Endothelial cell of umbilical vein (primary cell): ENCODE data around the gene CCDC91. TPM values are rescaled to one million over a fixed set of nuclear protein-coding genes. Genes with fewer than 3 reads are reported as not detected.

Experiments used
- BruUV-seq: library from RNA; stranded (reverse); fragments of 400-500 nt; replicated peaks from 2 replicates; lab custom pipeline; 2021; lab: Mats Ljungman, UMichigan
- CTCF ChIA-PET: fragments of 300-600, 350-600 bp; sonication (Branson Sonifier 250); formaldehyde crosslinking; loops from one replicate; lab custom pipeline; 2021; ENCODE audit warnings: antibody characterized with exemption, inconsistent platforms; lab: Charles Lee
- POLR2A ChIA-PET: fragments of 300-600, 350-600 bp; sonication (Branson Sonifier 250); formaldehyde crosslinking; loops from one replicate; lab custom pipeline; 2021; ENCODE audit warnings: antibody characterized with exemption, inconsistent platforms; lab: Charles Lee
- DNase-seq: peaks from one replicate; pipeline ENCODE4 v3.0.0-alpha.2; 2011; ENCODE audit warnings: low read depth, low spot score
- FAIRE-seq: peaks from 2 replicates; lab custom pipeline; 2011; peaks lifted over from hg19 to GRCh38; lab: Jason Lieb, UNC
- H2AFZ ChIP-seq: 2 replicates; pipeline ENCODE4 v1.6.0; 2012; ENCODE audit warnings: low read depth, low read length, control low read depth, inconsistent platforms
- H3K27ac ChIP-seq: 2 replicates; pipeline ENCODE4 v1.5.1; 2011; ENCODE audit warnings: low read depth, mild to moderate bottlenecking, control low read depth, low read length, moderate library complexity; ENCODE audit not compliant: insufficient read depth
- H3K27me3 ChIP-seq, 2 experiments: 2 replicates each; pipeline versions ENCODE4 v1.6.0 to v1.6.1; 2011; ENCODE audit warnings: low read length in 2 of 2, mixed read lengths in 1 of 2; ENCODE audit not compliant: control insufficient read depth in 2 of 2, insufficient read depth in 2 of 2
- H3K36me3 ChIP-seq, 2 experiments: 2 replicates in 1 of 2; 3 replicates in 1 of 2; pipeline ENCODE4 v1.5.1; 2011; ENCODE audit warnings: low read length in 2 of 2, mild to moderate bottlenecking in 1 of 2, moderate library complexity in 1 of 2; ENCODE audit not compliant: control insufficient read depth in 2 of 2, insufficient read depth in 2 of 2; ENCODE audit errors: extremely low read depth in 1 of 2
- H3K4me1 ChIP-seq: 3 replicates; pipeline ENCODE4 v1.5.1; 2011; ENCODE audit warnings: mild to moderate bottlenecking, low read length; ENCODE audit not compliant: control insufficient read depth, insufficient read depth; ENCODE audit errors: extremely low read depth
- H3K4me2 ChIP-seq: 2 replicates; pipeline ENCODE4 v1.6.1; 2011; ENCODE audit warnings: low read length, control low read depth, mixed read lengths; ENCODE audit not compliant: insufficient read depth
- H3K4me3 ChIP-seq, 3 experiments: fragments of 200-600 bp in 1 of 3; sonication (generic), shearing (Covaris generic) in 1 of 3; replicated peaks in 1 of 3; 2 replicates each; pipeline ENCODE4 v1.5.1; 2011 to 2016; ENCODE audit warnings: control low read depth in 3 of 3, low read length in 3 of 3, mild to moderate bottlenecking in 2 of 3, inconsistent platforms in 1 of 3, low read depth in 1 of 3, moderate library complexity in 1 of 3; ENCODE audit not compliant: insufficient read depth in 1 of 3
- H3K79me2 ChIP-seq: 2 replicates; pipeline ENCODE4 v1.6.0; 2012; ENCODE audit warnings: low read length, inconsistent platforms; ENCODE audit not compliant: control insufficient read depth, insufficient read depth
- H3K9ac ChIP-seq: replicated peaks from 2 replicates; pipeline ENCODE3; 2011; ENCODE audit warnings: low read length, control low read depth; ENCODE audit not compliant: insufficient read depth; ENCODE audit errors: extremely low read depth
- H3K9me1 ChIP-seq: replicated peaks from 3 replicates; pipeline ENCODE4 v1.6.0; 2011; ENCODE audit warnings: mild to moderate bottlenecking, low read length; ENCODE audit not compliant: control insufficient read depth, insufficient read depth; ENCODE audit errors: extremely low read depth
- H3K9me3 ChIP-seq: replicated peaks from 2 replicates; pipeline ENCODE4 v1.5.1; 2012; ENCODE audit warnings: low read length, inconsistent platforms; ENCODE audit not compliant: control insufficient read depth, insufficient read depth
- H4K20me1 ChIP-seq: replicated peaks from 2 replicates; pipeline ENCODE3; 2011; ENCODE audit warnings: mild to moderate bottlenecking, low read length; ENCODE audit not compliant: control insufficient read depth, insufficient read depth; ENCODE audit errors: extremely low read depth
- EZH2 ChIP-seq: IDR thresholded peaks from 2 replicates; pipeline ENCODE4 v1.6.1; 2012; ENCODE audit warnings: borderline replicate concordance, low read depth, mild to moderate bottlenecking, moderate library complexity, low read length, inconsistent platforms; ENCODE audit not compliant: severe bottlenecking
- FOS ChIP-seq: IDR thresholded peaks from 2 replicates; pipeline ENCODE4 v1.6.1; 2011; ENCODE audit warnings: mild to moderate bottlenecking, low read length, moderate library complexity, borderline replicate concordance; ENCODE audit not compliant: insufficient read depth
- JUN ChIP-seq: IDR thresholded peaks from 2 replicates; pipeline ENCODE4 v1.6.1; 2011; ENCODE audit warnings: borderline replicate concordance, low read depth; ENCODE audit not compliant: insufficient read length, insufficient read depth
- MYC ChIP-seq: IDR thresholded peaks from one replicate; pipeline ENCODE4 v1.6.1; 2011; ENCODE audit warnings: mild to moderate bottlenecking, low read depth, low read length
- POLR2A ChIP-seq: IDR thresholded peaks from 2 replicates; pipeline ENCODE4 v1.6.1; 2012; ENCODE audit warnings: low read depth, mild to moderate bottlenecking, control low read depth, low read length
- POLR2AphosphoS5 ChIP-seq: IDR thresholded peaks from 2 replicates; pipeline ENCODE4 v1.6.1; 2012; ENCODE audit warnings: low read depth, mild to moderate bottlenecking, control low read depth, low read length, moderate library complexity; ENCODE audit not compliant: insufficient read depth
- dilution Hi-C: fragments of 300-500 bp; cut with MboI; formaldehyde crosslinking; loops from one replicate; pipeline ENCODE4 v1.15.0; 2019; ENCODE audit warnings: low sequenced_read_pairs; ENCODE audit not compliant: extremely low pct_ligation_motif_present
- intact Hi-C: fragments of 100-400 bp; cut with micrococcal nuclease; formaldehyde crosslinking; loops from one replicate; pipeline ENCODE4 v1.10.0; 2022
- polyA plus RNA-seq, 4 experiments: library from polyadenylated mRNA; depleted of rRNA in 3 of 4; stranded (reverse) in 3 of 4; unstranded in 1 of 4; fragments of >200 nt; gene quantifications; 2 replicates each; pipeline versions ENCODE4 v1.2.1 to v1.2.3, GENCODE V29; 2011 to 2012; ENCODE audit warnings: missing spikeins in 1 of 4
- total RNA-seq: library from RNA; stranded (reverse); gene quantifications from 2 replicates; pipeline ENCODE4 v1.2.3, GENCODE V29; 2021
- TF ChIP-seq, protein P1 (sequence below), 2 donors: IDR thresholded peaks; 1 replicate in 1 of 2; 2 replicates in 1 of 2; pipeline ENCODE4 v1.5.1; 2011; ENCODE audit warnings: low read length in 2 of 2, mild to moderate bottlenecking in 2 of 2, moderate library complexity in 2 of 2, control low read depth in 1 of 2, inconsistent platforms in 1 of 2, low read depth in 1 of 2; ENCODE audit not compliant: insufficient read depth in 1 of 2; ENCODE audit errors: extremely low read depth in 1 of 2

Gene CCDC91
- total and polyA plus RNA-seq, 2 donors (not counting 3 experiments of a cell fraction or from before 2014, with no cell fraction given), result 3.8 to 10.5 TPM

DNA sequence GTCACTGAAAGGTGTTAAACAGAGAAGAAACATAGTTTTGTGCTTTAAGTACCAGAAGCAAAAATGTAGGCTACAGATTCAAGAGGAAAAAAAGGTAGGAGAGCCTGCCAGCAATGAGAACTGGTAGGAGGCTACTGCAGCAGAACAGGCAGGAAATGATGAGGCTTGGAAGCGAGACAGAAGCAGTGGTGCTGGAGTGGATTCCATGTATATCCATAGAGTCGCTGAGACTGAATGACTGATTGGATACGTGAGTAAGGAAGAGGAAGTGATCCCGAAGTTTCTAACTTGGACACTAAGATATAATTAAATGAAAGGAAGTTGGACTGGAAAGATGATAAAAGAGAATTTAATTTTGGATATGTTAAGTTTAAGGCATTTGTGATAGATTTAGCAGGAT, 45.0 kb upstream of the CCDC91 start:
- H3K36me3 ChIP-seq, result no peaks in the 10 kb centered on the region
- no peak overlapping the region for H3K9ac ChIP-seq
- no peaks in the 10 kb centered on the region for H3K9me3 ChIP-seq
- H3K27ac ChIP-seq, result no peak overlapping the region
- no peak overlapping the region for H2AFZ ChIP-seq
- ChIA-PET POLR2A (no interaction called here), CTCF (interaction anchor here (1.7 kb wide), 1 partner anchor 11 kb away, joined by 7 read pairs; no protein-coding TSS in a partner anchor)
- dilution Hi-C loops, result no loop called here
- H3K4me1 ChIP-seq, result no peaks in the 10 kb centered on the region
- intact Hi-C loops, result no loop called here
- no peaks in the 10 kb centered on the region for H3K27me3 ChIP-seq
- no peak overlapping the region for H3K4me3 ChIP-seq
- H3K4me2 ChIP-seq, result no peak overlapping the region
- no peaks in the 10 kb centered on the region for H3K79me2 ChIP-seq
- TF ChIP-seq FOS, result no peak
- TF ChIP-seq JUN, result no peak
- TF ChIP-seq, protein P1, sequence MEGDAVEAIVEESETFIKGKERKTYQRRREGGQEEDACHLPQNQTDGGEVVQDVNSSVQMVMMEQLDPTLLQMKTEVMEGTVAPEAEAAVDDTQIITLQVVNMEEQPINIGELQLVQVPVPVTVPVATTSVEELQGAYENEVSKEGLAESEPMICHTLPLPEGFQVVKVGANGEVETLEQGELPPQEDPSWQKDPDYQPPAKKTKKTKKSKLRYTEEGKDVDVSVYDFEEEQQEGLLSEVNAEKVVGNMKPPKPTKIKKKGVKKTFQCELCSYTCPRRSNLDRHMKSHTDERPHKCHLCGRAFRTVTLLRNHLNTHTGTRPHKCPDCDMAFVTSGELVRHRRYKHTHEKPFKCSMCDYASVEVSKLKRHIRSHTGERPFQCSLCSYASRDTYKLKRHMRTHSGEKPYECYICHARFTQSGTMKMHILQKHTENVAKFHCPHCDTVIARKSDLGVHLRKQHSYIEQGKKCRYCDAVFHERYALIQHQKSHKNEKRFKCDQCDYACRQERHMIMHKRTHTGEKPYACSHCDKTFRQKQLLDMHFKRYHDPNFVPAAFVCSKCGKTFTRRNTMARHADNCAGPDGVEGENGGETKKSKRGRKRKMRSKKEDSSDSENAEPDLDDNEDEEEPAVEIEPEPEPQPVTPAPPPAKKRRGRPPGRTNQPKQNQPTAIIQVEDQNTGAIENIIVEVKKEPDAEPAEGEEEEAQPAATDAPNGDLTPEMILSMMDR (IDR thresholded peaks at IDR 0.05; ENCODE audit: extremely low read depth in 1 of 2, insufficient read depth in 1 of 2, low read depth in 1 of 2, low read length in 2 of 2), result no peak
- no peak for TF ChIP-seq POLR2AphosphoS5
- no peak for TF ChIP-seq MYC
- TF ChIP-seq EZH2, result no peak
- TF ChIP-seq POLR2A, result no peak
- DNase-seq, result peak; percentile 5
- no peaks in the 10 kb centered on the region for H3K9me1 ChIP-seq
- H4K20me1 ChIP-seq, result no peaks in the 10 kb centered on the region
- FAIRE-seq, result no peak
- no TSS peak for BruUV-seq
